Neural progenitor cell (in vitro differentiated cells): ENCODE measurements around the gene DNAH9. TPM values are rescaled to one million over a fixed set of nuclear protein-coding genes. Genes with fewer than 3 reads are reported as not detected.
A peak's percentile ranks its signal among the peaks of the same experiment; 100 is the strongest.
"Not testable (repeated sequence)": the region's sequence is repeated elsewhere in the genome, so short reads cannot be mapped to it uniquely, and the experiment has no call there.

Experiments
- DNase-seq: peaks from one replicate; pipeline ENCODE4 v3.0.0-alpha.2; 2016; ENCODE audit warnings: low spot score
- H2AFZ ChIP-seq: fragments of 200-600 bp; sonication (generic); replicated peaks from 2 replicates; pipeline ENCODE4 v1.6.1; 2016; ENCODE audit warnings: antibody characterized with exemption
- H3F3A ChIP-seq: fragments of 200-600 bp; sonication (generic); 2 replicates; pipeline ENCODE4 v1.6.1; 2016; ENCODE audit warnings: antibody characterized with exemption, low read depth
- H3K27ac ChIP-seq: fragments of 200-600 bp; sonication (generic); 2 replicates; pipeline ENCODE4 v1.5.1; 2016; ENCODE audit warnings: mild to moderate bottlenecking
- H3K27me3 ChIP-seq: fragments of 200-600 bp; sonication (generic); 2 replicates; pipeline ENCODE4 v1.6.1; 2016; ENCODE audit warnings: mild to moderate bottlenecking, moderate library complexity
- H3K36me3 ChIP-seq: fragments of 200-600 bp; sonication (generic); 2 replicates; pipeline ENCODE4 v1.5.1; 2016
- H3K4me1 ChIP-seq: fragments of 200-600 bp; sonication (generic); 2 replicates; pipeline ENCODE4 v1.6.1; 2016; ENCODE audit warnings: mixed run types
- H3K4me2 ChIP-seq: fragments of 200-600 bp; sonication (generic); 2 replicates; pipeline ENCODE4 v1.6.1; 2016
- H3K4me3 ChIP-seq: fragments of 200-600 bp; sonication (generic); 2 replicates; pipeline ENCODE4 v1.5.1; 2016
- H3K79me2 ChIP-seq: fragments of 200-600 bp; sonication (generic); 2 replicates; pipeline ENCODE4 v1.6.1; 2016; ENCODE audit warnings: low read depth
- H3K9ac ChIP-seq: fragments of 200-600 bp; sonication (generic); 2 replicates; pipeline ENCODE4 v1.6.1; 2016
- H3K9me3 ChIP-seq: fragments of 200-600 bp; sonication (generic); 2 replicates; pipeline ENCODE4 v1.5.1; 2016; ENCODE audit warnings: low read depth
- H4K20me1 ChIP-seq: fragments of 200-600 bp; sonication (generic); 2 replicates; pipeline ENCODE4 v1.6.1; 2016; ENCODE audit warnings: low read depth
- H3K27ac Mint-ChIP-seq: 3 replicates; pipeline ENCODE4 v1.8.0; 2021; ENCODE audit warnings: mixed read lengths
- H3K27me3 Mint-ChIP-seq: 2 replicates; pipeline ENCODE4 v1.8.0; 2022; ENCODE audit warnings: low read depth, mild to moderate bottlenecking, inconsistent platforms, moderate library complexity, mixed read lengths; ENCODE audit not compliant: insufficient read depth
- H3K36me3 Mint-ChIP-seq: 3 replicates; pipeline ENCODE4 v1.8.0; 2021; ENCODE audit warnings: mixed read lengths
- H3K4me1 Mint-ChIP-seq: 3 replicates; pipeline ENCODE4 v1.8.0; 2021; ENCODE audit warnings: mixed read lengths
- H3K4me3 Mint-ChIP-seq: 3 replicates; pipeline ENCODE4 v1.8.0; 2021; ENCODE audit warnings: mild to moderate bottlenecking, moderate library complexity, mixed read lengths
- H3K9me3 Mint-ChIP-seq: 3 replicates; pipeline ENCODE4 v1.8.0; 2020; ENCODE audit warnings: mixed read lengths
- EZH2 ChIP-seq: fragments of 200-600 bp; sonication (generic); IDR thresholded peaks from 2 replicates; pipeline ENCODE4 v1.6.1; 2017; ENCODE audit warnings: antibody characterized with exemption, mild to moderate bottlenecking, moderate library complexity
- EZH2phosphoT487 ChIP-seq: fragments of 200-600 bp; sonication (generic); IDR thresholded peaks from 2 replicates; pipeline ENCODE4 v1.6.1; 2017; ENCODE audit warnings: antibody characterized with exemption
- total RNA-seq: library from RNA; depleted of rRNA; stranded (reverse); fragments of >200 nt; gene quantifications from 2 replicates; pipeline ENCODE4 v1.2.3, GENCODE V29; 2015; ENCODE audit warnings: low replicate concordance
- TF ChIP-seq, protein P1 (sequence below): fragments of 200-600 bp; sonication (generic); IDR thresholded peaks from 2 replicates; pipeline ENCODE4 v1.5.1; 2017; ENCODE audit warnings: antibody characterized with exemption, mild to moderate bottlenecking

DNAH9 gene
- total RNA-seq, 1 donor from 2014 or later = 1.3 TPM

DNA sequence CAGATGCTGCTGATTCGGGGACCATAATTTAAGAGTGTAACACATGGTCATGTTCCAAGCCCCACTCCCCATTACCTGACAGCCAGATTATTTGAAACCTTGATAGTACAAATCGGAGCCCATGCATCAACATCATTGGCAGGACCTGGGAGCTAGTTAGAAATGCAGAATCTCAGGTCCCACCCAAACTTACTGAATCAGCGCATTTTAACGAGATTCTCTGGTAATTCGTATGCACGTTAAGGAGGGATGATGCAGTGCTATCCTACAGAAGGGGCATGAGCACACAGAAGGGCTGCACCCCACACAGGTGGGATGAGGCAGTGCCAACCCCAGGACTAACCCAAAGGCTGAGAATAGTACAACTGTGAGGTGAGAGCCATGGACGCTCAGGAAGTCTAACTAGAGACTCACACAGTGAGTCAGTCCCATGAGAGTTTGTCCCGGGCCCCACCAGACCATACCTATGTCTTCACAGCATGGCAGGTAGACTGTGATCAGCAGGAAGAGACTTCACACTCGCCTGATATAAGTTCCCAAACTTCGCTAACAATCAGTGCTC is 334.1 kb downstream of the DNAH9 start:
- no peak overlapping the region for H3K27ac ChIP-seq
- no peaks in the 10 kb centered on the region for H3K4me1 ChIP-seq
- no peaks in the 10 kb centered on the region for H3K79me2 ChIP-seq
- no peak overlapping the region for H2AFZ ChIP-seq
- no peaks in the 10 kb centered on the region for H3F3A ChIP-seq
- H3K4me1 Mint-ChIP-seq = no peaks in the 10 kb centered on the region
- H3K27me3 ChIP-seq = no peaks in the 10 kb centered on the region
- no peak for TF ChIP-seq EZH2phosphoT487
- no peak for TF ChIP-seq EZH2
- TF ChIP-seq, protein P1, sequence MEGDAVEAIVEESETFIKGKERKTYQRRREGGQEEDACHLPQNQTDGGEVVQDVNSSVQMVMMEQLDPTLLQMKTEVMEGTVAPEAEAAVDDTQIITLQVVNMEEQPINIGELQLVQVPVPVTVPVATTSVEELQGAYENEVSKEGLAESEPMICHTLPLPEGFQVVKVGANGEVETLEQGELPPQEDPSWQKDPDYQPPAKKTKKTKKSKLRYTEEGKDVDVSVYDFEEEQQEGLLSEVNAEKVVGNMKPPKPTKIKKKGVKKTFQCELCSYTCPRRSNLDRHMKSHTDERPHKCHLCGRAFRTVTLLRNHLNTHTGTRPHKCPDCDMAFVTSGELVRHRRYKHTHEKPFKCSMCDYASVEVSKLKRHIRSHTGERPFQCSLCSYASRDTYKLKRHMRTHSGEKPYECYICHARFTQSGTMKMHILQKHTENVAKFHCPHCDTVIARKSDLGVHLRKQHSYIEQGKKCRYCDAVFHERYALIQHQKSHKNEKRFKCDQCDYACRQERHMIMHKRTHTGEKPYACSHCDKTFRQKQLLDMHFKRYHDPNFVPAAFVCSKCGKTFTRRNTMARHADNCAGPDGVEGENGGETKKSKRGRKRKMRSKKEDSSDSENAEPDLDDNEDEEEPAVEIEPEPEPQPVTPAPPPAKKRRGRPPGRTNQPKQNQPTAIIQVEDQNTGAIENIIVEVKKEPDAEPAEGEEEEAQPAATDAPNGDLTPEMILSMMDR = no peak
- H3K4me3 Mint-ChIP-seq = no peak overlapping the region
- no peak overlapping the region for H3K4me2 ChIP-seq
- no peak overlapping the region for H3K9ac ChIP-seq
- no peaks in the 10 kb centered on the region for H3K36me3 ChIP-seq
- no peaks in the 10 kb centered on the region for H3K9me3 Mint-ChIP-seq
- no peak for DNase-seq
- H4K20me1 ChIP-seq = no peaks in the 10 kb centered on the region
- no peak overlapping the region for H3K27ac Mint-ChIP-seq
- H3K4me3 ChIP-seq = no peak overlapping the region
- H3K27me3 Mint-ChIP-seq = peaks cover 7% of the 10 kb centered on the region
- H3K9me3 ChIP-seq = no peaks in the 10 kb centered on the region
- no peaks in the 10 kb centered on the region for H3K36me3 Mint-ChIP-seq

DNA sequence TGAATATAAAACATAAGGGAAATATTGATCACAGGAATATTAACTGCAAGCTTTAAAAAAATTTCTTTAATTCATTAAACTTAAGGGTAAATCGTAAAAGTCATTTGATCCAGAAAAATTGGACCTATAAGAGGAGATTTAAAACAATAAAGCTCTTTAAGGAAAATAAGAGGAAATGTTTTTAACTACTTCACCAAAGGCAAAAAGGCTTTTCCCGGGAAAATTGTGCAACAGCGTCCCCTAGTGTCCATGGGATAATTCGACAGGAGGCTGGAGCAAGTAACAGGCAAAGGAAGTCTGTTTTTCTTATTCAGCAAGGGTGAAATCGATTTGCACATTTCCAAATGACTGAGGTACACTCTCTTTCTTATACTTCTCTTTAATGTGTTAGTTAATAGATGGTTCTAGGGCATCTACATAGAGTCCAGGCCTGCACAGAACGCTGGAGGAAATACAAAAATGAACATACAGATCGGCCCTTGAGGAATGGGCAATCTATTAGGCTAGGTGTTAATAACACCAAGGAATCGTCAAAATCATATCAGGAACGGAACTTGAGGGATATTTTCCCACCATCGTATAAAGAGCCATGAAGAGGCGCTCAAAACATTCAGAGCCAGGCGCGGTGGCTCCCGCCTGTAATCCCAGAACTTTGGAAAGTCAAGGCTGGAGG is 337.6 kb downstream of the DNAH9 start:
- H3K4me3 Mint-ChIP-seq = no peak overlapping the region
- no peaks in the 10 kb centered on the region for H3F3A ChIP-seq
- H3K4me2 ChIP-seq = no peak overlapping the region
- H3K27ac ChIP-seq = no peak overlapping the region
- H3K9ac ChIP-seq = no peak overlapping the region
- H3K27me3 Mint-ChIP-seq = peaks cover 10% of the 10 kb centered on the region
- H3K36me3 ChIP-seq = no peaks in the 10 kb centered on the region
- no peaks in the 10 kb centered on the region for H3K79me2 ChIP-seq
- peak; percentile 69 for DNase-seq
- no peaks in the 10 kb centered on the region for H3K4me1 ChIP-seq
- no peak for TF ChIP-seq EZH2phosphoT487
- TF ChIP-seq, protein P1 = peak; percentile 99
- no peaks in the 10 kb centered on the region for H3K4me1 Mint-ChIP-seq
- H3K9me3 ChIP-seq = no peaks in the 10 kb centered on the region
- H3K9me3 Mint-ChIP-seq = no peaks in the 10 kb centered on the region
- H2AFZ ChIP-seq = peak overlapping the region; percentile 28
- H3K4me3 ChIP-seq = no peak overlapping the region
- no peak overlapping the region for H3K27ac Mint-ChIP-seq
- no peaks in the 10 kb centered on the region for H3K36me3 Mint-ChIP-seq
- H3K27me3 ChIP-seq = no peaks in the 10 kb centered on the region
- H4K20me1 ChIP-seq = no peaks in the 10 kb centered on the region

DNA sequence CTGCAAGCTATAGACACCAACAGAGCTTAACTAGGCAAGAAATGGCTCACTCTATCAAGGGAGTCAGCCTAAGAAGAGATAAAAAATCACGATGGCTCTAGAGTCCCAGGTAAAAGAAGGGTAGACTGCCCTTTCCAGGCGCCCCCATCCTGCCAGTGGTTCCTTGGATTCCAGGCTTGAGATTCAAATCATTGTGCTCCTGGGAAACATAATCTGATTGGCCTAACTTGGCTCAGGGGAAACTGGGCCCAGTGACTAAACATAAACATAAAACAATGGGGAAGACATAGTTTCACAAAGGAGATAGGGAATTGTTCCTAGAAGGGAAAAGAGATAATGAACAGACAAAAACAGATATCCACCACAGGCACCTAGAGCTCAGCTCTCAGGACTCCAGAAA is 342.6 kb downstream of the DNAH9 start:
- TF ChIP-seq EZH2 (no peak), EZH2phosphoT487 (no peak)
- TF ChIP-seq, protein P1 = no peak
- H3K4me3 Mint-ChIP-seq = no peak overlapping the region
- H3K79me2 ChIP-seq = no peaks in the 10 kb centered on the region
- H3K4me3 ChIP-seq = no peak overlapping the region
- H3K9me3 Mint-ChIP-seq = no peaks in the 10 kb centered on the region
- H3K9ac ChIP-seq = no peak overlapping the region
- no peak overlapping the region for H3K4me2 ChIP-seq
- no peak overlapping the region for H2AFZ ChIP-seq
- DNase-seq = no peak
- no peaks in the 10 kb centered on the region for H3K4me1 Mint-ChIP-seq
- no peak overlapping the region for H3K27ac ChIP-seq
- no peaks in the 10 kb centered on the region for H3K9me3 ChIP-seq
- H3K36me3 ChIP-seq = no peaks in the 10 kb centered on the region
- no peaks in the 10 kb centered on the region for H3F3A ChIP-seq
- H3K27me3 Mint-ChIP-seq = peaks cover 5% of the 10 kb centered on the region
- no peaks in the 10 kb centered on the region for H4K20me1 ChIP-seq
- H3K27ac Mint-ChIP-seq = no peak overlapping the region
- H3K4me1 ChIP-seq = peaks cover 6% of the 10 kb centered on the region
- no peaks in the 10 kb centered on the region for H3K36me3 Mint-ChIP-seq
- H3K27me3 ChIP-seq = no peaks in the 10 kb centered on the region

DNA sequence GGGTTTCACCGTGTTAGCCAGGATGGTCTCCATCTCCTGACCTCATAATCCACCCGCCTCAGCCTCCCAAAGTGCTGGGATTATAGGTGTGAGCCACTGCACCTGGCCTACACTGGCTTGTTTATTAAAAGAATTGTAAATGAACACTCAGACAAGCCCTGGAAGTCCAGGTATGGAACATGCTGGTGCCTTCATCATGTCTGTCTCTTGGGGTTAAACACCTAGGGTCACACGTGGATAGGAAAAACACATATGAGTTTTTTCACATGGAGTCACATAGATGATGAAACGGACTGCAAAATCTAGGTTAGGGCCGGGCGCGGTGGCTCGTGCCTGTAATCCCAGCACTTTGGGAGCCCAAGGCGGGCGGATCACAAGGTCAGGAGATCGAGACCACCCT is 344.8 kb downstream of the DNAH9 start:
- not testable (repeated sequence) for H3K4me1 Mint-ChIP-seq, H3K27me3 ChIP-seq, H3K79me2 ChIP-seq, H3K9me3 Mint-ChIP-seq, H4K20me1 ChIP-seq, H3F3A ChIP-seq, H3K4me3 Mint-ChIP-seq, H3K27ac Mint-ChIP-seq, H3K9me3 ChIP-seq, H3K36me3 Mint-ChIP-seq, H3K4me1 ChIP-seq, H3K27ac ChIP-seq, H2AFZ ChIP-seq, H3K4me3 ChIP-seq, H3K36me3 ChIP-seq, DNase-seq, H3K4me2 ChIP-seq, H3K9ac ChIP-seq, H3K27me3 Mint-ChIP-seq
